WERI-Rb-1 (cell line): Measurements from ENCODE around the gene RTKN.

ENCODE experiments used
- DNase-seq: peaks from one replicate; pipeline ENCODE4 v3.0.0-alpha.2; 2020
- H3K27ac ChIP-seq: fragments of 250-450 bp; sonication (Bioruptor Pico); 2 replicates; pipeline ENCODE4 v1.5.1; 2020; ENCODE audit warnings: mild to moderate bottlenecking, moderate library complexity
- H3K27me3 ChIP-seq: fragments of 250-450 bp; sonication (Bioruptor Pico); 2 replicates; pipeline ENCODE4 v1.5.1; 2021; ENCODE audit warnings: mild to moderate bottlenecking, low read depth, moderate library complexity; ENCODE audit not compliant: insufficient read depth, severe bottlenecking
- H3K36me3 ChIP-seq: fragments of 250-450 bp; sonication (Bioruptor Pico); 2 replicates; pipeline ENCODE4 v1.5.1; 2020; ENCODE audit warnings: mild to moderate bottlenecking, moderate library complexity
- H3K4me3 ChIP-seq: 2 replicates; pipeline ENCODE4 v1.5.1; 2011; ENCODE audit warnings: low read depth, mild to moderate bottlenecking, control low read depth, low read length
- H3K9me3 ChIP-seq: fragments of 250-450 bp; sonication (Bioruptor Pico); 2 replicates; pipeline ENCODE4 v1.5.1; 2021; ENCODE audit warnings: mild to moderate bottlenecking, moderate library complexity; ENCODE audit not compliant: severe bottlenecking
- TF ChIP-seq, protein P1 (sequence below): IDR thresholded peaks from 2 replicates; pipeline ENCODE4 v1.5.1; 2011; ENCODE audit warnings: low read depth, mild to moderate bottlenecking, control low read depth, inconsistent platforms, low read length

The RTKN gene

DNA sequence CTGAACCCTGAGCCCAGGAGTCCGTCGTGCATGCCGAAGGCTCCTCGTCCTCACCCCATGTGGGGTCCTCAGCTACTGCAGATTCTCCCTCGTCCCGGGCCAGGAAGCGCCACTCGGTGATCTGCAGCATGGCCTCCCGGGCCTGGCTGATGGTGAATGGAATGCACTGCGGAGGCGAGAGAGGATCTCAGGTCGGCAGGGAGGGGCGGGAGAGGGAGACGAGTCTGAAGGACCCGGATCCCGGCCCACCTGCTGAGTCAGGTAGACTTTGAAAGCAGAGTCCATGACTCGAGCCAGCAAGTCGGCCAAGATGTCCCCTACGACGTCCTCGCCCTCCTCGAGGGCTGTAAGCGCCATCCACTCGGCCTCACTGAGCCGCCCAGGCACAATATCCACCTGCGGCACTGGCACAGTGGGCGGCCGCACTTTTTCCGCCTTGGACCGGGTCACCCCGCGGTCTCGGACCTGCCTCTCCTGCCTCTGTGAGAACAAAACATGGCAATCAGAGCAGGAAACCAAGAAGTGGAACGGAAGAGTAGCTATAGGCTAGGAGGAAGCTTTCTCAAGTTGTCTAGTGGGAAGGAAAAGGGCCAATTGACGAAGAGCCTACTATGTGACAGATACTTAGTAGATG, 25.9 kb downstream of the RTKN start:
- H3K36me3 ChIP-seq: no peaks in the 10 kb centered on the region
- no peaks in the 10 kb centered on the region for H3K27me3 ChIP-seq
- no peak for DNase-seq
- no peaks in the 10 kb centered on the region for H3K9me3 ChIP-seq
- TF ChIP-seq, protein P1, sequence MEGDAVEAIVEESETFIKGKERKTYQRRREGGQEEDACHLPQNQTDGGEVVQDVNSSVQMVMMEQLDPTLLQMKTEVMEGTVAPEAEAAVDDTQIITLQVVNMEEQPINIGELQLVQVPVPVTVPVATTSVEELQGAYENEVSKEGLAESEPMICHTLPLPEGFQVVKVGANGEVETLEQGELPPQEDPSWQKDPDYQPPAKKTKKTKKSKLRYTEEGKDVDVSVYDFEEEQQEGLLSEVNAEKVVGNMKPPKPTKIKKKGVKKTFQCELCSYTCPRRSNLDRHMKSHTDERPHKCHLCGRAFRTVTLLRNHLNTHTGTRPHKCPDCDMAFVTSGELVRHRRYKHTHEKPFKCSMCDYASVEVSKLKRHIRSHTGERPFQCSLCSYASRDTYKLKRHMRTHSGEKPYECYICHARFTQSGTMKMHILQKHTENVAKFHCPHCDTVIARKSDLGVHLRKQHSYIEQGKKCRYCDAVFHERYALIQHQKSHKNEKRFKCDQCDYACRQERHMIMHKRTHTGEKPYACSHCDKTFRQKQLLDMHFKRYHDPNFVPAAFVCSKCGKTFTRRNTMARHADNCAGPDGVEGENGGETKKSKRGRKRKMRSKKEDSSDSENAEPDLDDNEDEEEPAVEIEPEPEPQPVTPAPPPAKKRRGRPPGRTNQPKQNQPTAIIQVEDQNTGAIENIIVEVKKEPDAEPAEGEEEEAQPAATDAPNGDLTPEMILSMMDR: no peak
- no peak overlapping the region for H3K27ac ChIP-seq
- no peak overlapping the region for H3K4me3 ChIP-seq

DNA sequence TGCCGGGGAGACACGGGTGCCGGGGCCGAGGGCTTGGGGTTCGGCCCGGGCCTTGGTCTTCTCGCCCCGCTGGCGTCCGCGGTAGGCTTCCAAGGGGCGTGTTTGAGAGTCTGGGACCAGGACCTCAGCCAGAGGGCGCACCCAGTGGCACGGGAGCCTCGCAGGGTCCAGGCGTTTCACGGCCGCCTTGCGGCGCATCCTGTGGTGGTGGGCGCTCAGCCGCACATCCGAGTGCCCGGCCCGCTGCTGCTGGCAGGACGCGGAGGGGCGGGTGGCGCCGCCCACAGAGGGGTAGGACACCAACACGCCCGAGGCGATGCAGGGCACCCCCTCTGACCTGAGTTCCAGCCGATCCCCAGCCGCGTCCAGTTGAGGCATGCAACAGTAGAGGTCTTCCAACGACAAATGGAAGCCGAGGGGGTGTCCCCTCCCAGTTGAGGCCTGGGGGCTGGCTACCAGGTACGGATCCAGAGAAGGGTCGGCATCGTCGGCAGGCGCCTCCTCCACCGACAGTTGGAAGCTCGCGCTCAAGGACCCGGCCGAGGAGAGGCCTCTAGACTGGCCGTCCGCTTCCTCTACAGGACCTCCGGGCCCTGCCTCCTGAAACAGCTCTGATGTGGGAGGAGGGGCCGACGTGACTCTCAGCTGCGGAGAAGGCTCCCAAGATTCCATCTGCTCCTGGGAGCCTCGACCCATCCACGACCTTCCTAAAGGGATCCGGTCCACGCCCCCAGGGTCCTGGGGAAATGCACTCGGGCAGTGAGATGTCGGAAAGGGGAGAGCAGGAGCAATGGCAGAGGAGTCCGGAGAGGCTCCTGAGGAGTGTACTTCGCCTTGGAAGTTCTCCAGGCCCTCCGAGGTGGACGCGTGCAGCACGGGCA, 26.6 kb downstream of the RTKN start:
- Histone ChIP-seq H3K36me3 (no peaks in the 10 kb centered on the region), H3K27me3 (no peaks in the 10 kb centered on the region), H3K9me3 (no peaks in the 10 kb centered on the region), H3K27ac (no peak overlapping the region), H3K4me3 (no peak overlapping the region)
- TF ChIP-seq, protein P1: no peak
- no peak for DNase-seq

DNA sequence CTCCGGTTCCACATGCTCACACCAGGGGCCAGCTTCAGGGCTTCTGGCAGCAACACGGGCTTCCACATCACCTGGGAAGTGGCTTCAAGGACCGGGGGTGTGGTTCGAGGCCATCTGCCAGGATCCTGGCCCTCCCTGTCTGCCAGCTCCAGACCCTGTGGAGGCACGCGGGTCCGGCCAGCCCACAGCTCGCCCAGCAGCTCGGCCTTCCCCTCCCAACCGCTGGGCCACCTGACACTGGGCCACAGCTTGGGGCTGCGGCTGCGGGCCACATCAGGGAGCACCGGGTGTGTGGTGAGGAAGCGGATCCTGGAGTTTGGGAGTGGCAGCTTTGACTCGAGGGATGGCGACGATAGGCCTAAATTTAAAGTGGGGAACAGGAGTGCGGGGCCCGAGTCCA, 27.3 kb downstream of the RTKN start:
- Histone ChIP-seq H3K27ac (no peak overlapping the region), H3K4me3 (no peak overlapping the region), H3K9me3 (no peaks in the 10 kb centered on the region), H3K27me3 (no peaks in the 10 kb centered on the region), H3K36me3 (no peaks in the 10 kb centered on the region)
- TF ChIP-seq, protein P1: no peak
- DNase-seq: no peak

DNA sequence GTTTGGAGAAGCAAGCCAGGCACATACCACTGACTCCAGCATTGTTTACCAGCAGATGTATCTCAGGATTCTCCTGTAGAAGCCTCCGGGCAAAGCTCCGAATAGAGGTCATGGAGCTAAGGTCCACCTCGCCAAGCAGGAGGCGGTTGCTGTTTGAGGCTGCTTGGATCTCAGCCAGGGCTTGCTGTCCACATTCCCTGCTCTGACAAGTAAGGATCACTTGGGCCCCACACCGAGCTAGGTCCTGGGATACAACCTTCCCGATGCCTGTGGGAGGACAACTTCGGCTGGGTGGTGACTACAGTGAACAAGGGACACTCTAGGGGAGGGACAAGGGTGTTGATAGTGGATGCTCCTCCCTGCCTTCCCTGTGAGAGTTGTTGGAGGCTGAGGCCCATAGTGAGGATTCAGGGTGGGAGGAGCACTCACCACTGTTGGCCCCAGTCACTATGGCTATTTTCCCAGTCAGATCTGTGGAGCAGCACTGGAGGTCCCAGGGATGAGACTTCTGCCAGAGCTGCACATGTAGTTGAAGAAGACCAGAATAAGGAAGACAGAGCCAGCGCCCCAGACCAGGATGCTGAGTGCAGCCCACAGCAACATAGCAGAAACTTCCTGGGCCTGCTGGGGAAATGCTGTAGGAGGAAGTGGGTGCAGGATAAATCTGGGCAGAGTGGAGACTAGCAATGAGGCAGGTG, 28.6 kb downstream of the RTKN start:
- H3K9me3 ChIP-seq: no peaks in the 10 kb centered on the region
- no peak overlapping the region for H3K4me3 ChIP-seq
- no peaks in the 10 kb centered on the region for H3K36me3 ChIP-seq
- H3K27ac ChIP-seq: no peak overlapping the region
- no peak for DNase-seq
- no peaks in the 10 kb centered on the region for H3K27me3 ChIP-seq
- TF ChIP-seq, protein P1: no peak

DNA sequence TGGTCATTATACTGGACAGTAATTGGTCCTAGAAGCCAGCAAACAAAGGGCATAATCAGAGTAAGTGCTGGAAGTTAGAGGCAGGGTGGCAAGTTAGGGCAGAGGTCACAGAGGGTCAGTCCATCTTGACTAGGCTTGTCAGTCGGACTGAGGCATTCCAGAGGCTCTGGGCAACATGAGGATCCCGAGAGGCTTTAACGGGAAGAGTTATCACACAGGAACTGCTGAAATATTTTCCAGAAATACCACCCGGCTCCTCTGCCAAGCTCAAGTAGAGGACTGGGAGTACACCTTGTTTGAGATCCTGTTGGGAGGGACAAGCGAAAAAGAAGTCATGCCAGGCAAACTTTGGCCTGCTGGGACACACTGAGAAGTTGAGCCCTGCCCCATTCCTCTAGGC, 34.1 kb downstream of the RTKN start:
- H3K9me3 ChIP-seq: no peaks in the 10 kb centered on the region
- no peaks in the 10 kb centered on the region for H3K36me3 ChIP-seq
- no peaks in the 10 kb centered on the region for H3K27me3 ChIP-seq
- no peak overlapping the region for H3K4me3 ChIP-seq
- H3K27ac ChIP-seq: no peak overlapping the region
- DNase-seq: no peak
- TF ChIP-seq, protein P1: no peak
